IPS-18c (cell line): ENCODE results near the gene TEDC1.

ENCODE experiments used
- H3K4me3 ChIP-seq: 2 replicates; pipeline ENCODE4 v1.7.0; 2013; ENCODE audit warnings: low read depth, mild to moderate bottlenecking, low read length, moderate library complexity; ENCODE audit not compliant: insufficient read depth
- H3K9me3 ChIP-seq: one replicate; pipeline ENCODE4 v1.6.1; 2013; ENCODE audit warnings: mild to moderate bottlenecking, low read length, moderate library complexity; ENCODE audit not compliant: control insufficient read depth, insufficient read depth

TEDC1 gene

DNA sequence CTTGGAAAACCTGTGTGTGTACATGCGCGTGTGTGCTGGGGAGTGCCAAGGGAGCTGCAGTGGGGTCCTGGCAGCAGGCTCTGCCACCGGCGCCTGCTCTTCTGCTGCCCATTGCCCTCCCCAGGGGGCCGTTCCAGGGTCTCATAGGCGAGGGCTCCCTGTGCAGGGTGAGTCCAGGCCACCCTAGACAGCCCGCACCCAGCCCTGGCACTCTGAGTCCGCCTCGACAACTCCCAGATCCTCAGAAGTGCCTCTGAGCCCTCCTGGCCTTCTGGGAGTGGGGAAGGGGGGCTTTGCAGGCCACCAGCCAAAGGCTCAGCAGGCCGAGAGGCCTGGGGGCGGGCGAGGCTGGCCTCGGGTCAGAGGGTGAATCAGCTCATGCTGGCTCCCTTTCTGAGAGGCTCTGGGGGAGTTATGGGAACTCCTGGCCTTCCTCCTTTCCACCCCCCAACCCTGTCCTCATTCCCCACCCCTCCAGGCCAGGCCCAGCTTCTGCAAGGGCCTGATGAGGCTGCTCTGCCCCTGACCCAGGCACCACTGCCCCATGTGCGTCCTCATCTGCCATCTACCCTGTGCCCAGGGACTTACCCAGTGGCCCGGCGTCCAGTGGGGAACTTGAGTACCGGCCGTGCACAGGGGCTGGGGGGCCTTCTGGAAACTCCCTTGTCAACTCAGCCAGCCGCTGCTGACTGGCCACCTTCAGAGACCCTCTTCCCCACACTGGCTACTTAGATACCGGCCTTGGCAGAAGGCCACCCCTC, 2.1 kb upstream of the TEDC1 start:
- Histone ChIP-seq H3K9me3 (no peaks in the 10 kb centered on the region), H3K4me3 (no peak overlapping the region)

DNA sequence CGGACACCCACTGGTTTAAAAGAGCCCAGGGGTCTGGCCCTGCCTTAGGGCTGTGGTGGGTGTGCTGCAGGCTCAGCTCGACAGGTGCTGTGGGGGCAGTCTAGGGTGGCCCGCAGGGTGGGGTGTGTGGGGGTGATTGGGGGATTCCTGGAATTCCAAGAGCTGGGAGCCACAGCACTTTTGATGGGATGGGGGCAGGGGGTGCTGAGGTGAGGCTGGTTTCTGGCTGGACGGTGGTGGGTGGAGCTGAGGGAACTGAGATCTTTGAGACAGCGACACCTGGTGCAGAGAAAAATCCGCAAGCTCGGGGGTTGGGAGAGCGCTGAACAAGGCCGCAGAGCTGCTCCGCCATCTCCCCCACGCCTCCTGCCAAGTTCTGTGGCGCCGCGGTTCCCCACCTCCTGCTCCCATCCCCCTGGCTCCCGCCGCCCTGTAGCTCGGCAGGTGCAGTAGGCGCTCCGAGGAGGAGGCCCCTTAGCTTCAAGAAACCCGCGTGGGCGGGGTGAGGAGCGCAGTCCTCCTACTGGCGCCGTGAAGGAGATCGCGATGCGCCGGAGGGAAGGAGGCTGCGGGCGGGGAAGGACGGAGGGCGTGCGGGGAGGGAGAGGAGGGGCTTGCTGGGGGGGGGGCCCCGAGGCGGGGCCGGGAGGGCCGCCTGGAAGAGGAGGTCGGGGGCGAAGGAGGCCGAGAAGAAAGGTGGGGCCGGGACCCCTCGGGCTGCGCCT, 1.3 kb upstream of the TEDC1 start:
- H3K9me3 ChIP-seq, result no peaks in the 10 kb centered on the region
- H3K4me3 ChIP-seq, result peak overlapping the region; percentile 60

DNA sequence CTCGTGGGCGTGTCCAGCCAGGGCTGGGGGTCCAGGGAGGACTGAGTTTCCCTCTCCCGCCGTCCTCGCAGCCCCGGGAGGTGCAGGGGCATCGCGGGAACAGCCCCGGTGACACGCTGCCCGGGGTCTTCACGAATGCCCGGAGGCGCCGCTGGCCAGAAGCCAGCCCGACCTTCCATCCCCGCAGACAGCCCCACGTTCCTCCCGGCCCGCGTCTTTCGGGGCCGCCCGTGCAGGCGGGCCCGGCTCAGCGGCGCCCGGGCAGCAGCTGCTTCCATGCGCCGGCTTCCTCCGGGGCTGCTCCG, 827 bp upstream of the TEDC1 start:
- Histone ChIP-seq H3K4me3 (peak overlapping the region; percentile 60), H3K9me3 (no peaks in the 10 kb centered on the region)

DNA sequence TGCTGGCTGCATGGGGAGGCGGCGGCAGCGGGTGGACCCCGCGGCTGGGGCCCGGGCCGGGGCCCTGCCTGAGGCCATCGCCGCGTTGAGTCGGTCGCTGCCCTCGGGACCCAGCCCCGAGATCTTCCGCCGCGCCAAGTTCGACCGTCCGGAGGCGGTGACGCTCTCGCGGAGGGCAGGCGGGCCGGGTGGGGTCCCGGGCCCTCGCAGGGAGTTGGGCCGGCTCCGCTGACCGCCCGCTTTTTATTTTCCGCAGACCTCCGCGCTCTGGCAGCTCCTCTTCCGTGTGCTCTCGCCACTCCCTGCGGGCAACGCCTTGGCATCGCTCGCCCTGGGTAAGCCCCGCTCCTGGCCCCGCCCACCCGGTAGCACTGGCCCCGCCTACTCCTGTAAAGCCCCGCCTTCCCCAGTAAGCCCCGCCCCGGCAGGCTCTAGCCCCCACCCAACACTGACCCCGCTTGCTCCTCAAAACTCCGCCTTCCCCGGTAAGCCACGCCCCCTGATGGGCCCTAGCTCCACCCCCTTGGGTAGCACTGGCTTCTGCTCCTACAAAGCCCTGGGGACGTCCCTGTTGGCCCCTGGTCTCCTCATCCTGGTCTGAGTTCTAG, 424 bp downstream of the TEDC1 start:
- Histone ChIP-seq H3K4me3 (peak overlapping the region; percentile 87), H3K9me3 (no peaks in the 10 kb centered on the region)

DNA sequence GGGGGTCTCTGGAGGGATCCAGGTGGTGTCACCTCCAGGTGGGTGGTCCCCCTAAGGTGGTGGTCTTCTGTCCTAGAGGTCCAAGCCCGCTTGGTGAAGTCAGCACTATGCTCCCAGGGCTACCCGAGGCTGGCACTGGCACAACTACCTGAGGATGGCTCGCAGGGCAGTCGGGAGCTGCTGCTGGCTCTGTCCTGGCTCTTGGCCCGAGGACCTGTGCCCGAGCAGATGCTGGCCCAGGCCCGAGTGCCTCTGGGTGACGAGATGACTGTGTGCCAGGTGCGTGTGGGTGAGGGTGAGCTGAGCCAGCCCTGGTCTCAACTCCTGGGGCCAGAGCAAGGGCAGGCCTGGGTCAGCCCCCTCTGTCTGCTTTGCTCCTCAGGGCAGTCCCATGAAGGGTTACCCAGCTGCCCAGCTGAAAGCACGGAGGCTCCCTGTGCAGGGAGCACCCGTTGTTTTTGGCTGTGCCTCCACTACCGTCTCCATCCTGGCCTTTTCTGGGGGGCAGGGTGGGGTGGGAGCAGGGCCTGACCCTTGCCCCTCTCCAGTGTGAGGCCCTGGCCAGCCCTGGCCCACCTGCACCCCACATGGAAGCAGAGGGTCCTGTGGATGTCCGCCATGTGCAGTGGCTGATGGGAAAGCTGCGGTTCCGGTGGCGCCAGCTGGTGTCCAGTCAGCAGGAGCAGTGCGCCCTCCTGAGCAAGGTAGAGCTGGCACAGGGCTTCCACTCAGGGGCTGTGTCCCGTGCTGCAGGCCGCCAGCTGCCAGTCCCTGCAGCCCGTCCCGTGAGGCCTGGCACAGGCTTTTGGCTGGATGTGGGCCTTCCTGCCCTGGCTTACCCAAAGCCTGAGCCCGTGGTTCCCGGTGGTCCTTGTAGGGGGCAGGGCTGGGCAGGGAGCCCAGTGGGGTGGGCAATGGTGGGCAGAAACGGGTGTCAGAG, 1.3 kb downstream of the TEDC1 start:
- no peaks in the 10 kb centered on the region for H3K9me3 ChIP-seq
- H3K4me3 ChIP-seq, result peak overlapping the region; percentile 21

DNA sequence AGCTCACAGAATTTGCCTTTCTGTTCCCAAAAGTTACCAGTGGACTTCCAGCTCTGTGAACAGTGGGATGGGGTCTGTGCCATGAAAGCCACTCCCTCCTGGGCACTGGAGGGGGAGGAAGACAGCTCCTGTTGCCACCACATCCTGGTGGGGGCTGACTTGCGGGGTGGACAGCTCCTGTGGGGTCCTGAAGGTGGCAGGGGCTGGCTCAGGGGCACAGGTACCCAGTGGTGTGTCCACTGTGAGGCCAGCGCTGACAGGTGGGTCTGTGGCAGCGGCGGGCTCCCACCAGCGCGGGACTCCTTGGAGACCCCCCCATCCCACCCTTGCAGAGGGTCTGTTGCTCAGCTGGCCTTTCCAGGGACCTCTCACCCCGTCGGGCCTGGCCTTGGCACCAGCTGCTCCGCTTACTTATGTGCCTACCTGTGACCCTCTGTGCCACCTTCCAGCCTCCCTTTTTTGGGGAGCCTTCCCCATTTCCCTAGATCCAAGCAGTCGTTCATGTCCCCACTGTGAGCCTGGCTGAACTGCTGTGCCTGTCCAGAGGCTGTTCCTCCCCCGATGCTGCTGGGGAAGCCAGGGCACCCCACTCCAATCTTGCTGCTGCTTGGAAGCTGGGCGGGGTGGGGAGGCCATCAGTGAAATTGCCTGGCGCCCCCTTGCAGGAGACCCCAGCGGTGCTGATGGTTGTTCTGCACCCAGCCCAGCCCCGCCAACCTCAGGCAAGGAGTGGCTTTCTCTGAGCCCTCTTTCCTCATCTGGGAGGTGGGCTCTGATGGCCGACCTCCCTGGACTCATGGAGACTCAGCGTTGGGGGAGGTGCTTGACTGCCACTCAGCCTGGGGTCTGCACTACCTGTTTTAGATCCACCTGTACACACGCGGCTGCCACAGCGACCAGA, 2.2 kb downstream of the TEDC1 start:
- Histone ChIP-seq H3K9me3 (no peaks in the 10 kb centered on the region), H3K4me3 (no peak overlapping the region)

DNA sequence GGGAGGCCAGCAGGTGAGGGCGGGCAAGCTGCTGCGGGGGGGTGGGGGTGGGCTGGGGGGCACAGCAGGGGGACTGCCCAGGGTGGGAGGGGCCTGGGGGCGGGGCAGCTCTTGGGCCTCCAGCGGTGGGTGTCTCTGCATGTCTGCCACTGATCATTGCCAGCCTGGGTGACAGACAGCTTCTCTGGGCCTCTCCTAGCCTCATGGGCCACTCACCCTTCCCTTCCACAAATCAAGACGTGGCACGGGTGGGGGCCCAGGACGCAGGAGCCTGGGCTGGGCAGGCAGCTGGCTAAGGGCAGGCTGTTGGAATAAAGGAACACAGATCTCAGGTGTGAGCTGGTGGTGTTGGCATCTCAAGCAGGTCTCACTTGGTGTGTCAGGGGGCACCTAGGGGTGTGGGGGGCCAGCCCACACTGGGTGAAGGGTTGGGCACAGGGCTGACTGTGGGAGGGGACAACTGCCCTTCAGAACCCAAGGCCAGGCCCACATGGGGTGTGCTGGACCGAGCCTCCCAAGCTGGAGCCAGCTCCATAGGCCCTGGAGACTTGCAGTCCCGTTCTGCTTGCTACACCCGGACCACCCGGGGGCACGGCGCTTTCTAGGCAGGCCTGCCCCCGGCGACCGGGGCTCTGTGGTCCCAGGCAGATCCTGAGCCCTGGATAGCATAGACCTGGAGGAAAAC, 3.0 kb downstream of the TEDC1 start:
- Histone ChIP-seq H3K9me3 (no peaks in the 10 kb centered on the region), H3K4me3 (no peak overlapping the region)

DNA sequence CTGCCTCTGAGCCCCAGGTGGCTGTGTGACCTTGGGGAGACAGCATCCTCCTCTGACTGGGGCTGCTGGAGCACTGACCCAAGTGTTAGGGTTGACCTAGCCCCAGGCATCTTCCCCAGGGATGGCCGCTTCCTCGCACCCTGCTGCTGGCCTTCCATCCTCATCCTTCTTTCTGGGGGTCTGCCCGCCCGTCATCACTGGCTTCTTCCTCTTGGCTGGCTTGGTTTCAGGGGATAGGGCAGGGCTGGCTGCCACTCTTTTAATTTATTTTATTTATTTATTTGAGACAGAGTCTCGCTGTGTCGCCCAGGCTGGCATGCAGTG, 3.5 kb downstream of the TEDC1 start:
- Histone ChIP-seq H3K9me3 (no peaks in the 10 kb centered on the region), H3K4me3 (no peak overlapping the region)

DNA sequence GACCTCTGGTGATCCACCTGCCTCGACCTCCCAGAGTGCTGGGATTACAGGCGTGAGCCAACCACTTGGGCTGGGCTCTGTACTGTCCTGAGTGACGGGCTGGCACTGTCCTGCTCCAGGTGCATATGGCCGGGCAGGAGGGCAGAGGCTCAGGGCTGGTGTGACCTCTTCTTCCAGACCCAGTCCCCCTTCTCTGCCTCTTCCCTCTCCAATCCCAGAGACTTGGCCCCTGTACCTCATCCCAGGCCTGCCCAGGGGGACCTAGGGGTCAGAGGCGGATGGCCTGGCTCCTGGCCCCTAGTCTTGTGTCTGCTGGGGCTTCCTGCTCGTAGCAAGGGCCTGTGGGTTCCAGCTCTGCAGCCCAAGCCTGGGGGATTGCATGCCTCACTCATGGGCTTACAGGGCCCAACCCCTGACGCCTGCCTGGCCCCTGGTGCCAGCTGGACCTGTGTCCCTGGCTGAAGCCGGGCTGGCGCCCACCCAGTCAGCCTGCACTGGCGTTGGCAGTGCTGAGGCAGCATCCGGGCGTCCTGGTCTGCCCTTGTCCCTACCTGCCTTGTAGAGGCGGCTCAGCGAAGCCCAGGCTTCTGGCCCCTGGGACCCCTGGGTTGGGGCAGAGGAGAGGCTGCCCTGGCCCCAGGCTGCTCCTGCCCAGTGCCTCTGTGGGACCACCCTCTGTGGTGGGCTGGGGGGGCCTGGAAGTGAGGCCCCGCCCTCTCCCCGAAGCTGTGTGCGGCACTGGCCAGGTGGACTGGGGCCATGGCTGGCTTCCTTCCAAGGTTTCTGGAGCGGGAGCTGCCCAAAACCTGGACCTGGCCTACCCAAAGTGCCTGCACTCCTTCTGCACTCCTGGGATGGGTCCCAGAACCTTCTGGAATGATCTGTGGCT, 4.3 kb downstream of the TEDC1 start:
- Histone ChIP-seq H3K4me3 (no peak overlapping the region), H3K9me3 (no peaks in the 10 kb centered on the region)

DNA sequence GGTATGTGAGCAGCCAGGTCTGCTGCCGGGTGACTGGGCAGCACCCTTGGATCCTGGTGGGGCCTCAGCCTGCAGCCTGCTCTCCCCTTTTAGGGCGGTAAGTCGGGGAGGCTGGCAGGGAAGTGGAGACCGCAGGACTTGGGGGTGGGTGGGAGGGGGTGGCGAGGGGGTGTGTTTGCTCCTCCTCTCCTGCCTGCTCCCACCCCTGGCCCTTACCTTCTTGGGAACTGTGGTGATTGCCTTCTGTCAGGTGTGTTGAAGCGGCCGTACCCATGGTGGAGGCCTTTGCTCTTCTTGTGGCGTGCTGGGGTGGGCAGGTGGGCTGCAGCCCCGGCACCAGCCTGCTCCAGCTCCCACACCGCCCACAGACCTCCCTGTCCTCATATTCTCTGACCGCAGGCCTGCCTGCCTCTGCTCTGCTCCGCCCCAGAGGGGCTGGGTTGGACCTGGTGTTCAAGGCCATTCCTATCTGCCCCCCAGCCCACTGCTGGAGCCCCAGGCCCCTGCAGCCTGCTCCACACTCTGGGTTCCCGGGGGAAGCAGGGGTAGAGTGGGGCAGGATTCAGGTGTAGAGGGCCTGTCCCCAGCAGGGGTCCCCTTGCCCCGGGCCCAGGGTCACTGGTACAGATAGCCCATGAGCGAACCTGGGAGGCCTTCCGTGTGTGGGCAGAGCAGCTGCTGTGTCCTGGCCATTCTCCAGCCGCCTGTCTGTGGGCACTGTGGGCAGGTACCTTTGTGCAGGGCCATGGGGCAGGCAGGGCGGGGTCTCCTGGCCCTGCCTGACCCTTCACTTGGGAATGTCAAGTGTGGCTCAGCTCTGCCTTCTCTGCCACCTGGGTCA, 5.2 kb downstream of the TEDC1 start:
- Histone ChIP-seq H3K4me3 (no peak overlapping the region), H3K9me3 (no peaks in the 10 kb centered on the region)

DNA sequence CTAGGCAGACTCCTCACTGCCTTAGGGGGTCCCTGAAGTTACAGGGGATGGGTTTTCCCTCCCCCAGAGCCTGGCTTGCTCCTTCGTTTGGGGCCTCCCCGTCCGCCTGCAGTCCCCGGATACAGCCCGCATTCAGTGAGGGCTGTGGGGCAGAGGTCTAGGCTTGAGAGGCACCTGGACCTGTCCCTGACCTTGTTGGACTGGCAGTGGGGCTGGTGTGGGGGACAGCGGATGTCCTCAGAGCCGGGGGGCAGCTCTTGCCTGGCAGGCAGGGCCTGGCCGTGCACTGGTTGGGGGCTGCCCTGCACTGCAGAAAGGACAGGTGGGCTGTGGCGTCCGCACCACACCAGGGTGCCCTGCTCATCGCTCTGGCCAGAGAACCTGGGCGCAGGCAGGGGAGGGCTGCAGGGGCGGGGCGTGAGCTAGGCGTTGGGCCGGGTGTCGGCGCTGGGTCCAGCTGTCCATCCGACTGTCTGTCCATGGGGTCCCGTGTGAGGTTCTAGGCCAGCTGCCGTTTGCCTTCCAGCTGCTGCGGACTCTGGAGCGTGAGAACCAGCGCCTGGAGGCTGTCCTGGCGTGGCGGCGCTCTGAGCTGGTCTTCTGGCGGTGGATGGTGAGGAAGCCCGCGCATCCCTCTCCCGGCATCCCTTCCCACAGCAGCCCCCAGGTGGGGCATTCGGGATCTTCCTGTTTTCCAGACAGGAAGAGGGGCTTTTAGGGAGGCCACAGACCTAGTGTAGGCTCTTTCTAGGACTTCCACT, 6.0 kb downstream of the TEDC1 start:
- Histone ChIP-seq H3K9me3 (no peaks in the 10 kb centered on the region), H3K4me3 (no peak overlapping the region)

DNA sequence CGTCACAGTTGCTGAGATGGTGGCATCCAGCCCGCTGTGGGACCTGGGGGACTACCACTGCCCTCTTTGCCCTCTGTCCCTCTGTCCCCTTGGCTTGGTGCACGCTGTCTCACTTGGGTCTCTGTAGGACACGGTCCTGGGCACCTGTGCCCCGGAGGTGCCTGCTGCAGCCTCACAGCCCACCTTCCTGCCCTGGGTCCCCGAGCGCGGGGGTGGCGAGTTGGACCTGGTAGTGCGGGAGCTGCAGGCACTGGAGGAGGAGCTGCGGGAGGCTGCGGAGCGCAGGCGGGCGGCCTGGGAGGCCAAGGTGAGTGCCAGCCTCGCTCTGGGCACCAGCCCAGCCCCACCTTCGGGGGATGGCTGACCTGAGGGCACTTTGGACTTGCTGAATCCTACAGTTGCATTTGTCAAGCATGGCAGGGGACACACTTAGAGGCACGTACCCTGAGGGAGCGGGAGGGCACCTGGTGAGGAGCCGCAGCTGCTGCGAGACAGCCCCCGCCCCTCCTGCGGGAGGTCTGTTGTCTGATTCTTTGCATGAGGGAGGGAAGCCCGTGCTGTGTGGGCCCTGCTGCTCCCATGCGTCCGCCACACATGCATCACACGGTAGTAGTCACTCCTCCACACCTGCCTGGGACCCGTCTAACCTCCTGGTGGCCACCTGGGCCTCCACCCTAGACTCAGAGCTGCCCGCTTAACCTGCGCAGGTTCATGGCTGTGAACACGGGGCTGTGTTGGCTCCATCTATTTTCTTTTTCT, 6.8 kb downstream of the TEDC1 start:
- no peaks in the 10 kb centered on the region for H3K9me3 ChIP-seq

DNA sequence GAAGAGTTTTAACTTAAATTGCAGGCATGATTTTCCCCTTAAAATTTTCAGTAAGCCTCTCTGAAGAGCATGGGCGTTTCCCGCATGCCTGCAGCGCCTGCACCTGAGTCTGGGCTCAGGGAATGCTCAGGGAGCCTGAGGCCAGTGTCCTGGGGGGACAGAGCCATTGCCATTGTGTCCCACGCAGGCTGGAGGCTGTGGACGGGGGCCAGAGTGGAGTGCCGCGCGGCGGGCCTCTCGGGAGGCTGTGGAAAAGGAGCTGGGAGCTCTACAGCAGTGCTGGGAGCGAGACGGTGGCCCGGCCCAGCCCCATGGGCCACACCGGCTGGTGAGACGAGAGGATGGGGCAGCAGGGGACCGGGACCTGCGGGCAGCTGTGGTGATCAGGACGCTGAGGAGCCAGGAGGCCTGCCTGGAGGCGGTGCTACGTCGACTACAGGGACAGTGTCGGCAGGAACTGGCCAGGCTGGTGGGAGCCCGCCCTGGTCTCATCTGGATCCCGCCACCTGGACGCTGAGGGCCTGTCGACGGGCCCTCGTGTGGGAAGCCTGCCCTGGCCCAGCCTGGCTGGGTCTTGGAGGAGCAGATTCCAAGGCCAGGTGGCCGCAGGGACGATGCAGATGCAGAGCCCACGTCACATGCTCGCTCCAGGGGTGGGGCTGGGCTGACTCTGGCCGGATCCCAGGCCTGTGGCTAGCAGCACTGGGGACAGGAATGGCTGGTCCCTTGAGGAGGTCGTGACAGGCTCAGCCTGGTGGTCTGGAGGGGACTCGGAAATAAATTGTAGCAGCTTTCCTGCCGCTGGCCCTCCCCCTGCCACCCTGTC, 7.6 kb downstream of the TEDC1 start:
- Histone ChIP-seq H3K9me3 (no peaks in the 10 kb centered on the region), H3K4me3 (no peak overlapping the region)

More for the DNA sequence above, 6.8 kb downstream of the TEDC1 start:
- no peak overlapping the region for H3K4me3 ChIP-seq
